PC-3 (cell line): ENCODE results near the gene HS3ST5.

Experiments used
- EZH2 ChIP-seq: fragments of 300-600 bp; sonication (generic); IDR thresholded peaks from one replicate; pipeline ENCODE4 v1.6.1; 2017; ENCODE audit warnings: antibody characterized with exemption, mild to moderate bottlenecking, low read length; ENCODE audit not compliant: unreplicated experiment
- EZH2phosphoT487 ChIP-seq: fragments of 300-600 bp; sonication (generic); IDR thresholded peaks from 2 replicates; pipeline ENCODE4 v1.6.1; 2018; ENCODE audit warnings: mild to moderate bottlenecking, antibody characterized with exemption, low read length, borderline replicate concordance

DNA sequence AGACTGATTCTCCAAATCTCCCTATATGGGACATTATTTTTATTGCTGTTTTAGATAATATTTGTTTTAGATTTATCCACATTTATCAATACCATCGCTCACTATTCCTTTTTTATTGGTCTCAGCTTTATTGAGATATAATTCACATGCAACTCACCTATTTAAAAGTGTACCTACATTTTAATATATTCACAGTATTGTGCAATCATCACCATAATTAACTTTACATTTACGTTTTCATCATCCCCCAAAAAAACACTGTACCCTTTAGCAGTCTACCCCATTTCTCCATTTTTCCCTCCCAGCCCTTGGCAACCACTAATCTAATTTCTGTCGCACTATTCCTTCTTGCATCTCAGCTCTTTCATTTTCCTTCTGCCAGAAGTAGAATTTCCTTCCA, 261.1 kb downstream of the HS3ST5 start:
- TF ChIP-seq EZH2phosphoT487, result no peak
- no peak for TF ChIP-seq EZH2
